CD4-positive, alpha-beta T cell treated with Interleukin-6 for 4 hours (primary cell): Measurements from ENCODE around the gene RGP1.

Experiments used
- DNase-seq: peaks from one replicate; pipeline ENCODE4 v3.0.0-alpha.2; 2020; ENCODE audit warnings: mixed read lengths

Gene RGP1

GRCh38 chr9:35748242-35748857 lies 737 bp upstream of the RGP1 start:
- peak; percentile 20 for DNase-seq

GRCh38 chr9:35749515-35750255 lies 598 bp downstream of the RGP1 start:
- peak; percentile 61 for DNase-seq

GRCh38 chr9:35750256-35750531 lies 1.1 kb downstream of the RGP1 start:
- DNase-seq = no peak

- no peak for DNase-seq
Measured at GRCh38 chr9:35753466-35753865, 4.4 kb downstream of the RGP1 start.

- DNase-seq = no peak
Measured at GRCh38 chr9:35754264-35754663, 5.2 kb downstream of the RGP1 start, which contains the start of gene MSMP. Gene MSMP, minus strand, starts transcription at chr9:35754276. Its CDS starts 147 bp downstream, at chr9:35754129.

GRCh38 chr9:35755071-35755470 lies 6.0 kb downstream of the RGP1 start:
- DNase-seq = no peak

- peak; percentile 82 for DNase-seq
Measured at GRCh38 chr9:35756275-35757225, 7.5 kb downstream of the RGP1 start.

GRCh38 chr9:35757226-35757891 lies 8.3 kb downstream of the RGP1 start:
- peak; percentile 23 for DNase-seq

- DNase-seq = no peak
Measured at GRCh38 chr9:35757892-35758275, 8.8 kb downstream of the RGP1 start.

GRCh38 chr9:35758475-35759050 lies 9.5 kb downstream of the RGP1 start:
- DNase-seq = no peak

- no peak for DNase-seq
Measured at GRCh38 chr9:35759795-35760194, 10.7 kb downstream of the RGP1 start.

GRCh38 chr9:35760651-35761050 lies 11.6 kb downstream of the RGP1 start:
- no peak for DNase-seq

GRCh38 chr9:35763181-35763580 lies 14.1 kb downstream of the RGP1 start:
- no peak for DNase-seq

GRCh38 chr9:35763803-35764202 lies 14.7 kb downstream of the RGP1 start:
- no peak for DNase-seq

GRCh38 chr9:35766997-35767396 lies 17.9 kb downstream of the RGP1 start:
- no peak for DNase-seq

GRCh38 chr9:35767458-35767857 lies 18.4 kb downstream of the RGP1 start:
- no peak for DNase-seq

GRCh38 chr9:35769763-35770162 lies 20.7 kb downstream of the RGP1 start:
- DNase-seq = no peak

GRCh38 chr9:35771075-35771433 lies 22.0 kb downstream of the RGP1 start:
- no peak for DNase-seq

- no peak for DNase-seq
Measured at GRCh38 chr9:35771534-35771933, 22.4 kb downstream of the RGP1 start.

- no peak for DNase-seq
Measured at GRCh38 chr9:35771943-35772342, 22.9 kb downstream of the RGP1 start.

GRCh38 chr9:35774907-35775635 lies 26.0 kb downstream of the RGP1 start:
- no peak for DNase-seq

- DNase-seq = no peak
Measured at GRCh38 chr9:35776018-35776417, 26.9 kb downstream of the RGP1 start.
